Aorta (tissue), 5 donors: ENCODE data around the gene ZDHHC8. TPM values are rescaled to one million over a fixed set of nuclear protein-coding genes. Genes with fewer than 3 reads are reported as not detected.
A peak's percentile ranks its signal among the peaks of the same experiment; 100 is the strongest.

Experiments
- ATAC-seq: fragments of 200-7000 bp; cut with Tn5 transposase; one replicate; pipeline ENCODE4 v1.9.1; 2022; ENCODE audit warnings: moderate library complexity; ENCODE audit not compliant: low FRiP score
- DNase-seq, 2 donors: peaks; one replicate each; pipeline ENCODE4 v3.0.0-alpha.2; 2020
- H3K27ac ChIP-seq, 2 donors: one replicate each; pipeline ENCODE4 v1.5.1; 2013; ENCODE audit warnings: low read length in 2 of 2, mild to moderate bottlenecking in 2 of 2, moderate library complexity in 2 of 2, control low read depth in 1 of 2, inconsistent platforms in 1 of 2, low read depth in 1 of 2
- H3K27me3 ChIP-seq, 2 donors: one replicate each; pipeline ENCODE4 v1.6.1; 2013; ENCODE audit warnings: control low read depth in 1 of 2, low read length in 1 of 2, mild to moderate bottlenecking in 1 of 2, moderate library complexity in 1 of 2; ENCODE audit not compliant: insufficient read depth in 2 of 2, control insufficient read depth in 1 of 2
- H3K36me3 ChIP-seq, 2 donors: one replicate each; pipeline ENCODE4 v1.6.1; 2013; ENCODE audit warnings: control low read depth in 1 of 2, low read length in 1 of 2, mild to moderate bottlenecking in 1 of 2; ENCODE audit not compliant: insufficient read depth in 2 of 2, control insufficient read depth in 1 of 2
- H3K4me1 ChIP-seq, 2 donors: one replicate each; pipeline ENCODE4 v1.6.1; 2013; ENCODE audit warnings: low read length in 2 of 2, control low read depth in 1 of 2, mild to moderate bottlenecking in 1 of 2, moderate library complexity in 1 of 2; ENCODE audit not compliant: insufficient read depth in 2 of 2, control insufficient read depth in 1 of 2
- H3K4me3 ChIP-seq, 2 donors: one replicate each; pipeline ENCODE4 v1.5.1; 2013; ENCODE audit warnings: low read length in 2 of 2, control low read depth in 1 of 2, mild to moderate bottlenecking in 1 of 2
- H3K9me3 ChIP-seq: one replicate; pipeline ENCODE4 v1.6.1; 2013; ENCODE audit warnings: mild to moderate bottlenecking, low read length; ENCODE audit not compliant: control insufficient read depth
- WGBS, 2 donors: extraction: QIAGEN DNeasy Blood & Tissue Kit; methylation state at CpG; one replicate each; pipeline ENCODE4 v1.1.7; 2013; 5-methylcytosine and 5-hydroxymethylcytosine counted together
- intact Hi-C, 2 donors: fragments of 100-400 bp; cut with DNase I; formaldehyde crosslinking; loops; one replicate each; pipeline versions ENCODE4 v1.14.2 to v1.15.0; 2022
- polyA plus RNA-seq, 2 donors: library from polyadenylated mRNA; stranded (reverse); fragments of 200-250 nt; gene quantifications; one replicate each; pipeline ENCODE4 v1.2.3, GENCODE V29; 2013
- total RNA-seq, 2 donors: library from RNA; stranded (reverse); fragmentation: NEBNext Ultra II Directional; extraction: Animal tissue kit (Norgen Biotek cat#: 25700); gene quantifications; one replicate each; pipeline ENCODE4 v1.2.1, GENCODE V29; 2021
- donor health status: healthy with polysubstance abuse.
- donor health status: Bipolar disorder and iron deficiency.
- donor health status: DM: no; HTN: no; CAD: no.
- donor health status: DM: no; HTN: no; CAD: no.
- donor health status: DM: yes; HTN: yes; CAD: no.

Gene ZDHHC8
- total and polyA plus RNA-seq, 4 donors, result 6.3 to 71.9 (median 46.5) TPM

GRCh38 chr22:20105456-20106204 is 26.0 kb upstream of the ZDHHC8 start:
- peak; percentile 34 to 36 for DNase-seq
- no peak for ATAC-seq
- H3K36me3 ChIP-seq, result peaks cover 0 to 14% of the 10 kb centered on the region in 2 donors
- H3K27ac ChIP-seq, result no peak overlapping the region
- no peaks in the 10 kb centered on the region for H3K4me1 ChIP-seq
- 92 to 95% methylated on average over 7 of the region's 7 CpGs for WGBS, 2 donors
- no peaks in the 10 kb centered on the region for H3K27me3 ChIP-seq
- intact Hi-C loops, result no loop called here
- H3K4me3 ChIP-seq, result no peak overlapping the region
- no peaks in the 10 kb centered on the region for H3K9me3 ChIP-seq

- Histone ChIP-seq H3K4me3 (no peak overlapping the region), H3K36me3 (peaks cover 0 to 14% of the 10 kb centered on the region in 2 donors), H3K27me3 (no peaks in the 10 kb centered on the region), H3K27ac (no peak overlapping the region), H3K9me3 (no peaks in the 10 kb centered on the region), H3K4me1 (no peaks in the 10 kb centered on the region)
- ATAC-seq (no peak), DNase-seq (peak; percentile 25 to 56)
- WGBS, 2 donors, result 87 to 89% methylated on average over 20 of the region's 20 CpGs
- intact Hi-C loops, result no loop called here
Measured at GRCh38 chr22:20106205-20106848, 25.3 kb upstream of the ZDHHC8 start.

DNA sequence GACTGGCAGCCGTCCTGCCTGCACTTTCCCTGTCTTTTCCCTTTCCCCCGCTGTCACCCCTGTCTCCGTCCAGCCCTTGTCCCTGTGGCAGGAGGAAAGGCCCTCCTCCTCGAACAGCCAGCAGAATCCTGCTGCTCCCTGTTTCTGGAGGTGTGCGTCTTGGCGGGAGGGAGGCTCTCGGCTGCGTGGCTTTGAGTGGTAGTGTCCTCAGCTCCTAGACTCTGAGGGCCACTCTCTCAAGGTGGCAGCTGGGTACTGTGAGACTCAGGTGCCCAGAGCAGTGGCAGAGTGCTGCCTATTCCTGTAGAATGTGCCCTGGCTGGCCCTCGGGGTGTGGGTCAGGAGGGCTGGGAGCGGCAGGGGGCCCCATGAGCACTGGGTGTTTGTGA is 24.8 kb upstream of the ZDHHC8 start:
- Histone ChIP-seq H3K4me3 (no peak overlapping the region), H3K36me3 (peaks cover 0 to 14% of the 10 kb centered on the region in 2 donors), H3K27ac (no peak overlapping the region), H3K4me1 (no peaks in the 10 kb centered on the region), H3K27me3 (no peaks in the 10 kb centered on the region), H3K9me3 (no peaks in the 10 kb centered on the region)
- DNase-seq (peak; percentile 21 to 67), ATAC-seq (no peak)
- intact Hi-C loops, result no loop called here
- 88 to 93% methylated on average over 10 of the region's 10 CpGs for WGBS, 2 donors

DNA sequence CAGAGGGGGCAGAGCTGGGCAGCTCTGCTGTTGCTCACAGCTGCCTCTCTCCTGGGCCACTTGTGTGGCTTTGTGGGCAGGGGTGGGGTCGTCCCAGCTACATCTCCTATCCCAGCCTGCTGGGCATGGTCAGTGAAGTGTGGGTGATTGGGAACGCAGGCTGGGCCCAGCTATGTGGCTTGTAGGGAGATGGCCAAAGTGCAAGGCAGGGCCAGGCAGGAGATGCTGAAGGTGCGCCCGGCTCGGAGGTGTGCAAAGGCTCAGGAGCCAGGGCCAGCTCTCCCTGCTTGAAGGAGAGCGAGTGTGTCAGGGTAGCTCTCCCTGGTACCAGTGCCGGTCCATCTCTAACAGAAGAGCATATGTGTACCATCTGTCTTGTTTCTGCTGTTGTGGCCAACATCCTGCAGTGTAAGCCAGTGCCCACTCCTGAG is 24.1 kb upstream of the ZDHHC8 start:
- Histone ChIP-seq H3K27me3 (no peaks in the 10 kb centered on the region), H3K9me3 (no peaks in the 10 kb centered on the region), H3K36me3 (peaks cover 0 to 11% of the 10 kb centered on the region in 2 donors), H3K27ac (no peak overlapping the region), H3K4me3 (no peak overlapping the region), H3K4me1 (no peaks in the 10 kb centered on the region)
- intact Hi-C loops, result no loop called here
- DNase-seq, result peak; percentile 36 to 54
- WGBS, 2 donors, result 91% methylated on average over 7 of the region's 7 CpGs
- ATAC-seq, result no peak

DNA sequence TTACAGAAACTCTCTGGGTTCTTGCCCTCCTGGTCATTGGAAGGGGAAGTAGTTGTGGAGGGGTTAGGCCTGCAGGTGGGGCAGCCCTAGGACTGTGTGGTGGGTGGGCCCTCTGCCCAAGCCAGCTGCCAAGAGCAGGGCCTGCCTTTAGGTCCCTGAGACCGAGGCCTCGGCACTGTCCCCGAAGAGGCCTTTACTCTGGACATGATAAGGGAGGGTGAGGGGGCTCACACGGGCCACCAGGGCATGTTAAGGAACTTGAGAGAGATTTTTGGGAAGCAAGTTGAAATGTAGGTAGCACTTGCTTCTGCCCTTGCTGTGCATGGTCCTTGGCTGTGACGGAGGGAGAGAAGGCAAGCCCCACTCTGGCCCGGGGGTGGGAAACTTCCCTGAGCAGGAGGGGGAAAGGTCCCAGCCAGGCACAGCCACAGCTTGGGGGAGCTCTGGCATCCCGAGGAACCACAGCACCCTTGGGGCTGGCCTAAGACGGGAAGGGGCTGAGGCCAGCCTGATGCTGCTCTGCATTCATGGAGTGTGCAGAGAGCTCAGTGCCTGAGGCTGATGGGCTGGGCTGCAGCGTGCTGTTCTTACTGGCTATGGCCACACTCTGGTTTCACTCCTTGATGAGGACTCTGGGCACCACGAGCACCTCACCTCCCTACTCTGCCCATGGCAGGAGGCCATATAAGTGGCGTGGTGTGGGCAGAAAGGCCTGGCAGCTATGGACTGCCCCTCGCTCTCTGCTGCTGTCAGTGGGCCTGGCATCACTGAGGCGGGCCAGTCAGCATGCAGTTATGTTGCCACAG is 23.4 kb upstream of the ZDHHC8 start:
- Histone ChIP-seq H3K4me1 (no peaks in the 10 kb centered on the region), H3K27ac (no peak overlapping the region), H3K9me3 (no peaks in the 10 kb centered on the region), H3K4me3 (no peak overlapping the region), H3K27me3 (no peaks in the 10 kb centered on the region), H3K36me3 (peaks cover 0 to 10% of the 10 kb centered on the region in 2 donors)
- intact Hi-C loops, result no loop called here
- 70 to 72% methylated on average over 13 of the region's 13 CpGs for WGBS, 2 donors
- ATAC-seq (no peak), DNase-seq (peak; percentile 32 to 67)

- H3K4me1 ChIP-seq, result no peaks in the 10 kb centered on the region
- H3K9me3 ChIP-seq, result no peaks in the 10 kb centered on the region
- H3K4me3 ChIP-seq, result no peak overlapping the region
- peak in 1 of 2 donors; percentile 21 for DNase-seq
- intact Hi-C loops, result no loop called here
- H3K36me3 ChIP-seq, result peaks cover 0 to 10% of the 10 kb centered on the region in 2 donors
- 82 to 85% methylated on average over 12 of the region's 12 CpGs for WGBS, 2 donors
- no peak for ATAC-seq
- H3K27me3 ChIP-seq, result no peaks in the 10 kb centered on the region
- H3K27ac ChIP-seq, result no peak overlapping the region
Measured at GRCh38 chr22:20108757-20109230, 22.8 kb upstream of the ZDHHC8 start.

- no peak for ATAC-seq
- Histone ChIP-seq H3K4me3 (no peak overlapping the region), H3K9me3 (no peaks in the 10 kb centered on the region), H3K27ac (no peak overlapping the region), H3K4me1 (no peaks in the 10 kb centered on the region), H3K36me3 (peaks cover 0 to 10% of the 10 kb centered on the region in 2 donors), H3K27me3 (no peaks in the 10 kb centered on the region)
- DNase-seq, result peak; percentile 41 to 62
- intact Hi-C loops, result no loop called here
- 76 to 78% methylated on average over 23 of the region's 23 CpGs for WGBS, 2 donors
Measured at GRCh38 chr22:20109411-20110358, 21.9 kb upstream of the ZDHHC8 start.
